H1 (cell line): Measurements from ENCODE around the gene ADGRG1.

Source experiments
- CBX8 ChIP-seq: fragments of 300-800, 300-1000 bp; sonication (generic); IDR thresholded peaks from 2 replicates; pipeline ENCODE4 v1.7.1; 2016; ENCODE audit warnings: low read depth, low read length, borderline replicate concordance
- HDAC6 ChIP-seq: IDR thresholded peaks from one replicate; pipeline ENCODE4 v1.7.1; 2012; ENCODE audit warnings: low read depth, mild to moderate bottlenecking, inconsistent platforms, low read length, moderate library complexity

DNA sequence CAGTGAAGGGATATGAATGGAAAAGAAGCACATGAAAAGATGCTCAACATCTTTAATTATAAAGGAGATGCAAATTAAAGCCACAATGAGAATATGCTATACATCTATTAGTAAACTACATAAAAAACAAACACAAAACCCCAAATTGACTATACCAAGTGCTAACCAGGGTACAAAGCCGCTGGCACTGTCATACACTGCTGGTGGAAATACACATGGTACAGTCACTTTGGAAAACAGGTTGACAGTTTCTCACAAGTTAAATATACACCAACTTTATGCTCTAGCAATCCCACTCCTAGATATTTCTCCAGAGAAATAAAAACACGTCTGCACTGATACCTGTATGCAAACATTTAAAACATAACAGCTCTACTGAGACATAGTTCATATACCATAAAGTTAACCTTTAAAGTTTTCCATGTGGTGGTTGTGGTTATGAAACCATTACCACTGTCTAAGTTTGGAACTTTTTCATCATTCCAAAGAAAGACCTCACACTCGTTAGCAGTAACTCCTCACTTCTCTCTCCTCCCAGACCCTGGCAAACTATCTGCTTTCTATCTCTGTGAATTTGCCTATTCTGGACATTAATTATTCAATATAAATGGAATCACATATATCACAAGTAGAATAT lies 43.3 kb upstream of the ADGRG1 start:
- no peak for TF ChIP-seq HDAC6
- TF ChIP-seq CBX8: no peak
